K562 (cell line): ENCODE measurements around the gene DEPDC1B. TPM values are rescaled to one million over a fixed set of nuclear protein-coding genes. Genes with fewer than 3 reads are reported as not detected.
A peak's percentile ranks its signal among the peaks of the same experiment; 100 is the strongest.

Source experiments
- ATF1 ChIP-seq, 2 experiments: fragments of 450-650 bp in 1 of 2; IDR thresholded peaks; 2 replicates each; pipeline ENCODE4 v1.6.1; 2016; ENCODE audit warnings: missing compliant biosample characterization in 1 of 2, missing genetic modification characterization in 1 of 2
- ATF3 ChIP-seq, 2 experiments: fragments of 450-650 bp in 1 of 2; sonication (generic) in 1 of 2; formaldehyde crosslinking in 1 of 2; IDR thresholded peaks in 1 of 2; conservative IDR thresholded peaks in 1 of 2; 2 replicates each; pipeline versions ENCODE4 v1.6.1 to v1.8.1; 2016 to 2023; ENCODE audit warnings: mild to moderate bottlenecking in 2 of 2, moderate library complexity in 2 of 2, inconsistent platforms in 1 of 2, missing genetic modification reagents in 1 of 2
- KDM2B ChIP-seq: fragments of 250-450 bp; sonication (Bioruptor Pico); IDR thresholded peaks from 2 replicates; pipeline ENCODE4 v1.8.0; 2021; ENCODE audit warnings: mild to moderate bottlenecking, moderate library complexity
- MED1 ChIP-seq: sonication (generic); formaldehyde crosslinking; IDR thresholded peaks from 2 replicates; pipeline ENCODE4 v1.8.1; 2023; ENCODE audit warnings: missing genetic modification reagents, borderline replicate concordance
- NCOR1 ChIP-seq: fragments of 450-650 bp; IDR thresholded peaks from 2 replicates; pipeline ENCODE4 v1.6.1; 2016; ENCODE audit warnings: mild to moderate bottlenecking, moderate library complexity
- RBBP5 ChIP-seq: fragments of 200-600 bp; sonication (generic); IDR thresholded peaks from 2 replicates; pipeline ENCODE4 v1.6.1; 2012; ENCODE audit warnings: borderline replicate concordance, mild to moderate bottlenecking, low read length, control low read depth, inconsistent platforms; ENCODE audit not compliant: insufficient read depth, poor library complexity, severe bottlenecking
- RBM25 ChIP-seq: fragments of 200-400 bp; formaldehyde crosslinking; IDR thresholded peaks from 2 replicates; pipeline ENCODE4 v1.6.1; 2018; ENCODE audit warnings: low read length, low read depth, moderate library complexity; ENCODE audit not compliant: severe bottlenecking
- SIRT6 ChIP-seq: IDR thresholded peaks from one replicate; pipeline ENCODE4 v1.6.1; 2012; ENCODE audit warnings: low read depth, mild to moderate bottlenecking, control low read depth, inconsistent platforms, low read length, moderate library complexity
- ZNF436 ChIP-seq: fragments of 250-450, 450-650 bp; sonication (Bioruptor Pico); formaldehyde crosslinking; IDR thresholded peaks from 2 replicates; pipeline ENCODE4 v1.7.0; 2020; ENCODE audit warnings: mild to moderate bottlenecking
- ZNF609 ChIP-seq: sonication (generic); formaldehyde crosslinking; IDR thresholded peaks from 2 replicates; pipeline ENCODE4 v1.8.1; 2023; ENCODE audit warnings: missing genetic modification reagents, mild to moderate bottlenecking, borderline replicate concordance
- polyA plus RNA-seq, 8 experiments: library from polyadenylated mRNA; depleted of rRNA in 4 of 8; stranded (reverse) in 5 of 8; unstranded in 3 of 8; fragments of >200 nt; fragmentation: Nextera tagmentation in 2 of 8; fragmentation: Illumina TruSeq in 1 of 8; extraction: Ambion mirVana in 2 of 8; extraction: Trizol in 1 of 8; gene quantifications; 2 replicates each; pipeline versions ENCODE4 v1.2.1 to v1.2.3, GENCODE V29; 2011 to 2014; ENCODE audit warnings: inconsistent platforms in 1 of 8, missing spikeins in 1 of 8
- total RNA-seq, 7 experiments: library from RNA; depleted of rRNA in 6 of 7; stranded (reverse); fragments of >200 nt in 6 of 7; fragmentation: Illumina TruSeq in 2 of 7; extraction: Trizol in 2 of 7; gene quantifications; 2 replicates each; pipeline versions ENCODE4 v1.2.1 to v1.2.3, GENCODE V29; 2011 to 2021; ENCODE audit warnings: low replicate concordance in 1 of 7
- TF ChIP-seq, protein P1 (sequence below): sonication (generic); formaldehyde crosslinking; IDR thresholded peaks from 2 replicates; pipeline ENCODE4 v1.8.1; 2023; ENCODE audit warnings: mild to moderate bottlenecking, missing genetic modification reagents
- TF ChIP-seq, protein P2 (sequence below): sonication (generic); formaldehyde crosslinking; IDR thresholded peaks from 2 replicates; pipeline ENCODE4 v1.8.1; 2022; ENCODE audit warnings: missing genetic modification reagents

DEPDC1B gene
- total and polyA plus RNA-seq, 9 of the 15 experiments (the other 6 are each of a cell fraction or from before 2014, with no cell fraction given): 36.0 to 67.2 (median 44.5) TPM

GRCh38 chr5:60699609-60700415 is at the start of gene DEPDC1B (continued):
- no peak for TF ChIP-seq ZNF436 (CRISPR knock-in tag)
- TF ChIP-seq RBM25: peak; percentile 99
- TF ChIP-seq, protein P1, sequence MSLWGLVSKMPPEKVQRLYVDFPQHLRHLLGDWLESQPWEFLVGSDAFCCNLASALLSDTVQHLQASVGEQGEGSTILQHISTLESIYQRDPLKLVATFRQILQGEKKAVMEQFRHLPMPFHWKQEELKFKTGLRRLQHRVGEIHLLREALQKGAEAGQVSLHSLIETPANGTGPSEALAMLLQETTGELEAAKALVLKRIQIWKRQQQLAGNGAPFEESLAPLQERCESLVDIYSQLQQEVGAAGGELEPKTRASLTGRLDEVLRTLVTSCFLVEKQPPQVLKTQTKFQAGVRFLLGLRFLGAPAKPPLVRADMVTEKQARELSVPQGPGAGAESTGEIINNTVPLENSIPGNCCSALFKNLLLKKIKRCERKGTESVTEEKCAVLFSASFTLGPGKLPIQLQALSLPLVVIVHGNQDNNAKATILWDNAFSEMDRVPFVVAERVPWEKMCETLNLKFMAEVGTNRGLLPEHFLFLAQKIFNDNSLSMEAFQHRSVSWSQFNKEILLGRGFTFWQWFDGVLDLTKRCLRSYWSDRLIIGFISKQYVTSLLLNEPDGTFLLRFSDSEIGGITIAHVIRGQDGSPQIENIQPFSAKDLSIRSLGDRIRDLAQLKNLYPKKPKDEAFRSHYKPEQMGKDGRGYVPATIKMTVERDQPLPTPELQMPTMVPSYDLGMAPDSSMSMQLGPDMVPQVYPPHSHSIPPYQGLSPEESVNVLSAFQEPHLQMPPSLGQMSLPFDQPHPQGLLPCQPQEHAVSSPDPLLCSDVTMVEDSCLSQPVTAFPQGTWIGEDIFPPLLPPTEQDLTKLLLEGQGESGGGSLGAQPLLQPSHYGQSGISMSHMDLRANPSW: 0 out of 2 replicates have a peak, but pooled peaks have one; percentile 38
- peak; percentile 96 for TF ChIP-seq RBBP5
- 0 out of 2 replicates have a peak, but pooled peaks have one; percentile 27 for TF ChIP-seq NCOR1
- no peak for TF ChIP-seq ATF3 (IDR thresholded peaks at IDR 0.05)
- TF ChIP-seq ATF3 (CRISPR knock-in tag; conservative IDR thresholded peaks at IDR 0.05): peak; percentile 74; the same call in 1 of the 2 replicates
- TF ChIP-seq, protein P2, sequence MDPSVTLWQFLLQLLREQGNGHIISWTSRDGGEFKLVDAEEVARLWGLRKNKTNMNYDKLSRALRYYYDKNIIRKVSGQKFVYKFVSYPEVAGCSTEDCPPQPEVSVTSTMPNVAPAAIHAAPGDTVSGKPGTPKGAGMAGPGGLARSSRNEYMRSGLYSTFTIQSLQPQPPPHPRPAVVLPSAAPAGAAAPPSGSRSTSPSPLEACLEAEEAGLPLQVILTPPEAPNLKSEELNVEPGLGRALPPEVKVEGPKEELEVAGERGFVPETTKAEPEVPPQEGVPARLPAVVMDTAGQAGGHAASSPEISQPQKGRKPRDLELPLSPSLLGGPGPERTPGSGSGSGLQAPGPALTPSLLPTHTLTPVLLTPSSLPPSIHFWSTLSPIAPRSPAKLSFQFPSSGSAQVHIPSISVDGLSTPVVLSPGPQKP (CRISPR knock-in tag): no peak
- TF ChIP-seq ZNF609: peak; percentile 64; the same call in 1 of the 2 replicates
- no peak for TF ChIP-seq MED1 (CRISPR knock-in tag)
- TF ChIP-seq ATF1 (CRISPR knock-in tag; IDR thresholded peaks at IDR 0.05): peak; percentile 84
- TF ChIP-seq ATF1 (tag; IDR thresholded peaks at IDR 0.05): peak; percentile 98
- no peak for TF ChIP-seq SIRT6
- no peak for TF ChIP-seq KDM2B (CRISPR knock-in tag)
